ENCODE results near the gene LSM4.

The LSM4 gene

DNA sequence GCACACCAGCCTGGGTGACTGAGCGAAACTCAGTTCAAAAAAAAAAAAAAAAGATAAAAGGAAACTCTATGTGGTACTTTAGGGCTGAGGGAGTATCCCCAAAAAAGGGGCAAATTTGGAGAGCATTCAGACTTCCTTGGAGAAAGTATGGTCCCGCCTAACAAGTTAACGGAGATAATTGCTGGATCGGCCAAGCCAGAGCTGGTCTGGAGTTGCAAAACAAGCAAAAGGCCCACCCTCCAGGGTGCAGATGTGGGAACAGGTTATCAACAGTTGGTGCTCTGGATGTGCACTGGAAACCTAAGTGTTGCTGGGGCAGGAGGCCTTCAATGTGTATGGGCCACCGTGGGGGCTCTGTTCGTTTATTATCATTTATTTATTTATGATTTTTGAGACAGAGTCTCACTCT lies 51.4 kb downstream of the LSM4 start:
- DNase-seq = no peak

DNA sequence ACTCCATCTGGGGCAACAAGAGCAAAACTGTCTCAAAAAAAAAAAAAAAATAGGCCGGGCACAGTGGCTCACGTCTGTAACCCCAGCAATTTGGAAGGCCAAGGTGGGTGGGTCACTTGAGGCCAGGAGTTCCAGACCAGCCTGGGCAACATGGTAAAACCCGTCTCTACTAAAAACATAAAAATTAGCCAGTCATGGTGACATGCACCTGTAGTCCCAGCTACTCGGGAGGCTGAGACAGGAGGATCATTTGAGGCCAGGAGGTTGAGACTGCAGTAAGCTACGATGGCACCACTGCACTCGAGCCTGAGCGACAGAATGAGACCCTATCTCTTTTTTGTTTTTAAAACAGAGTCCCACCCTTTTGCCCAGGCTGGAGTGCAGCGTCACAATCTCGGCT lies 52.5 kb downstream of the LSM4 start:
- DNase-seq = no peak

DNA sequence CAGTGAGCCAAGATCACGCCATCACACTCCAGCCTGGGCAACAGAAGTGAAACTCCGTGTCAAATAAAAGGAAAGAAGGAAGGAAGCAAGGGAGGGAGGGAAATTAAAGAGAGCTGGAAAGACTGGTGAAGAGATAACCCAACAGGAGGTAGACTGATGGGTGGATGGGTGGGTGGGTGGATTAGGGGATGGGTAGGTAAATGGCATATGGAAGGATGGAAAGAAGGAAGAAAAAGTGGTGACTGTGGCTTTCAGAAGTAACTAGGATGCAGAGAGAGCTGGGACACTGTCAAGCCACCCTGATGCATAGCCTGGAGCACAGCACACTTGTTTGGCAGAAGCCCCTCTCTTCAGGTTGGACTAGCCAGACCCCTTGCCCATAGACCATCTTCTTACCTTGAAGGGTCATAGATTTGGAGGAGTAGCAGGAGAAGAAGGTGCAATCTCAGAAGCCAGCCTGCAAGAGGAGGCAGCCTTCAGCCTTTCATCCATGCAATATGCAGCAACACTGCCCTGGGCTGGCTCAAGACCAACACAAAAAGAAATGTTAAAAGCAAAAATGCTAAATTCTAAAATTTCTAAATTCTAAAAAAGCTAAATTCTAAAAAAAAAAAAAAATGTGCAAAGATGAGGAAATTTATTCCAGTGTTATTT lies 53.7 kb downstream of the LSM4 start:
- DNase-seq = no peak

DNA sequence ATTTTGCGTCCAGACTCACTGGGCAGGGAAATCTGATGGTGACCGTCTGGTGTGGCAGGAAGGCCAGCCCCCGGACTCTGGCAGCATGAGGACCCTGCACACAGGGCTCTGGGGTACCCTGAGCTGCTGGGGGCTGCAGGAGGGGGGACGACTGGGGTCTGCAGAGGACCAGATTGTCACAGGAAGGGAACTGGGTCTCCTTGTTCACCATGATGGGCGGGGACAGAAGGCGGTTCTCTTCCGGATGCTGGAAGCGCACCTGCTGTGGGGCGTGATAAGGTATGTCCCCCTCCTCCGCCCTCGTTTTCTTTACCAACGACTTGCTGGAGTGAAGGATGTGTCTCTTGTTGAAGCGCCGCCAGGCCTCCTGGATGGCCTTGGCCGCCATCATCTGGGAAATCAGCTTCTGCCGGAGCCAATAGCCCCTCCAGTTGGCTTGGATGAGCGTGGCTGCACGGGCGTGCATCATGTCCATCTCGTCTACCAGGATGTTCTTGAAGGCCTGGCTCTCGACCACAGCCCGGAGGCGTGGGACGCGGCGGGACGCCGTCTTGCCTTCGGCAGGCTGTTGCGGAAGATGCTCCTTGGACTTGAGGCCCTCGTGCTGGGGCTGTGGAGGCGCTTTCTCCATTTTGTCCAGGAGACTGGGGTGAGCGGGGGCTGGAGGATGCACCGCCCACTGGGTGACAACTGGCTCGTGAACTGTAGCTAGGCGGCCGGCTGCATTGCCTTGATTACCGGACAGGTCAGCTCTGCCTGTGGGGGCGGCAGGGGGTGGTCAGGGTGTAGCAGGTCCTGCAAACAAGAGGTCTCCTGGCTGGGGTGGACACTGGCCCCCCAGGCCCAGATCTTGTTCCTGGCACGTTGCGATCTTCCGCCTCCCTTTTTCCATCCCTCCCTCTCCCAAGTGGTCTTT lies 55.8 kb downstream of the LSM4 start:
- no peak for DNase-seq

DNA sequence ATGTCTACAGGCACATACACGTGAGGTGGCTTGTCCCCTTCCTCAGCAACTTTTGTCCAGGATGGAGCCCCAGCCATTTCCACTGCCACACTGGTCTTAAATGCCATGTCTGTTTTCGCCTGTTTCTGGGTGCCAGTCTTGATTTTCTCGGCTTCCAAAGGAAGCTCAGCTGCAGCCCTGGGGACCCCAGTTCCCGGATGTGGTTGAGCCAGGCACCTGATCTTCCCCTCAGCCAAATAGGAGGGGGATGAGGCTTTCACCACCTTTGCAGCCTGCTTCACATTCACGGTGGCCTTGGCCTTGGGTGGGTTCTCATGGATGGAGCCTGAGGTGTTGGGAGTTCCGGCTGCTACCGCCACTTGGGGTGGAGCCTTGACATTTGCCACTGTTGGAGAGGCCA lies 57.3 kb downstream of the LSM4 start:
- no peak for DNase-seq

DNA sequence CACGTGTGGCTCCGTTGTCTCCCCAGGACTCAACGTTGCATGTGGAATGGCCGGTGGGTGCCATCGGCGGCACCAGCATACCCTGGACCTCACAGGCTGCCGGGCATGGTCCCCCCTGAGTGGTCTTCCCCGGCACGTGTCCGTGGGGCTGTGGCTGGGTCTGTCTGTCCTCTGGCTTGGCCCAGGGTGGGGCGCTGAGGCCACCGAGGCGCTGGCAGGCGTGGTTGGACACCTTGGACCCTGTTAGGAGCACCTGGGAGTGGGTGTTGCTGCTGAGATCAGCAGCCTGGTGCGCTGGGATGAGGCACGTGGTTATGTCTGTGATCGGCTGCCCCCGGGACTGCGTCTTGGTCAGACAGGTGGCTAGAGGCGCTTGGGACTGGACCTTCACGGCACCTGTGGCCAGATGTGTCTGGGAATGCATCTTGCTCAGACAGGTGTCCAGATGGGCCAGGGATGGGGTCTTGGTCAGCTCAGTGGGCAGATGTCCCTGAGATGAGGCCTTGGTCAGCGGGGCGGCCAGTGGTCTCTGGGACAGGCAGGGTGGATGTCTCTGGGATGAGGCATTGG lies 57.8 kb downstream of the LSM4 start:
- DNase-seq = no peak

DNA sequence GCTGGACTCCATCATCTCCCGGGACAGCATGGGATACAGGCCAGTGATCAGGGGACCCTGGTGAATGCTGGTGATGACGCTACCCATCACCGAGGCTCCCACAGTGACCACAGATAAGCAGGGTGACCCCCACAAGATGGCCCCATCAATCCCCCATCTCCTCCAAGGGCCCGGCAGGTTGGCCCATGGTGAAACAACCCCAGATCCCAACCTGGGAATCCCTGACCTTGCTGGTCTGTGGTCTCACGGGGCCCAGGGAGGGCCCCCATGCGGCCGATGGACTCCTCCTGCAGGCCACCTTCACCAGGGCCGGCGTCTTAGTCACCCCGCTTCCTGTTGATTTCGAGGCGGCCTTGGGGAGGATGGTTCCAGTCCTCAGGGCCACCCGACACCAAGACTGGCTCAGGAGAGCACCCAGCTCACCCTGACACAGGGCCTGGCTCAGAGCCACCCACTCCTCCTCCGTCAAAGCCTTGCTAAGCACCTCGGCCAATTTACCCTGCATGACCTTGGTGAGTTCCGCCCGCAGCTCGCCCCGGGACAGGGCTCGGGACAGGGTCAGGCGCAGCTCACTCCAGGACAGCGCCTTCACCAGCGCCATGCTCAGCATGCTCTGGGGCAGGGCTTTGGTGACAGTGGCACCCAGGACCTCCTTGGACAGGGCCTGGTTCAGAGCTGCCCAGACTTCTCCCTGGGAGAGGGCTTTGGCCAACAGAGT lies 58.6 kb downstream of the LSM4 start:
- no peak for DNase-seq

DNA sequence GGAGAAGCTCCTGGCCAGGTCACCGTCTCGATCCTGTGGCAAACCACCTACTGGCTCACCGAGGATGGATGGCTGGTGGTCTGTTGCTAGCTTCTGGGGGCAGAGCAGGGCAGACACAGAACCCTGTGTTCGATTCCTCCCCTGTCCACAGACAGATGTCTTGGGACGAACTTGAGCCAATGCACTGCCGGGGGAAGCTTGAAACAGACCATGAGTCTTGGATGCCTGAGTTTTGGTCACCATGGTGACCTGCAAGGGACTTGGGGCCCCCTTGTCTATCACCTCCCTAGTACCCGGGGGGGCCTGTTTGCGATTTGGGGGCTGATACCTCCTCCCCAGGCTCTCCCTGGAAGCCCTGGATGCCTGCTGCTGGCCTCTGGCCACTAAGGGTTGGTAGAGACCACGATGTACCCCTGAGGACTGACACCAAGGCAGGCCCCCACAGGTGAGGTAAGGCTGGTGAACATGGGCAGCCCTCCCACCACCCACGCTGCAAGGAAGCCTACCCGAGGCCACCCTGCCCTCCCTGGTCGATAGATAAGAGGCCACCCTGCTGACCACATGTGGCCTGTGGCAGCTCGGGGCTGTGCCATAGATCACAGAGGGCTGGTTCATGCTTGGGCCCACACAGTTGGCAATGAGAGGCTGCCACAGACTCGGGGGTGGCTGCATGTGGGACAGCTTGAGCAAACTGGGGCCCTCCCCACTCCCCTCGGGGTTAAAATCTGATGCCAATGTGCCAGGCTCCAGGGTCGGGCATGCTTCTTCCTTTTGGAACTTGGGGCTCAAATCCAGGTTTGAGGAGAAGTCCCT lies 59.3 kb downstream of the LSM4 start:
- DNase-seq = no peak

DNA sequence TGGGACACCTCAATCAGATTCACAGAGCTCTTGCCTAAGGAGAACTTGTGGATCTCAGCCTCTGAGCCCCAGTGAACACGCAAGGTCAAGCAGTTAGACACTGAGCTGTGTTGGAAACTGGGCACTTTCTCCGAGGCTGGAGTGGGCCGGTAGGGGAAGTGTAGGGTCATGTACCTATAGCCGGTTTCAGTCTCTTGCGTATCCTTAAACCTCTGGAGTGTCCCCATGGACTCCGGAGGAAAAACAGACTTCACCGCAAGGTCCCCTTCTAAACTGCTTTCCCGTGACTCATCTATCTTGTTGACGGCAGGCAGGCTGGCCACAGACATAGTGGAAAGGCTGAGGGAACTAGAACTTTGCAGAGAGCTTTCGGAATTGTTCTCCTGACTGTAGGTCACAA lies 60.0 kb downstream of the LSM4 start:
- no peak for DNase-seq

DNA sequence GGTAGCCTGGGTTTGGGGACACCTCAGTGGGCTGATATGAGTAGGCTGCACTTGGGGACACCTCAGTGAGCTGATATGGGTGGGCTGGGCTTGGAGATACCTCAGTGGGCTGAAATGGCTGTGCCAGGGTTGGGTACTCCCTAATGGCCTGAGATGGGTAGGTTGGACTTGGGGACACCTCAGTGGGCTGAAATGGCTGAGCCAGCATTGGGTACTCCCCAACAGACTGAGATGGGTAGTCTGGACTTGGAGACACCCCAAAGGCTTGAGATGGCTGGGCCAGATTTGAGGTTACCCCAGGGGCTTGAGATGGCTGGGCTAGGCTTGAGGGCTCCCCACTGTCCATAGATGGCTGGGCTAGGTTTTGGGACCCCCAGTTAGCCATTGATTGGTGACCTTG lies 60.7 kb downstream of the LSM4 start:
- no peak for DNase-seq

DNA sequence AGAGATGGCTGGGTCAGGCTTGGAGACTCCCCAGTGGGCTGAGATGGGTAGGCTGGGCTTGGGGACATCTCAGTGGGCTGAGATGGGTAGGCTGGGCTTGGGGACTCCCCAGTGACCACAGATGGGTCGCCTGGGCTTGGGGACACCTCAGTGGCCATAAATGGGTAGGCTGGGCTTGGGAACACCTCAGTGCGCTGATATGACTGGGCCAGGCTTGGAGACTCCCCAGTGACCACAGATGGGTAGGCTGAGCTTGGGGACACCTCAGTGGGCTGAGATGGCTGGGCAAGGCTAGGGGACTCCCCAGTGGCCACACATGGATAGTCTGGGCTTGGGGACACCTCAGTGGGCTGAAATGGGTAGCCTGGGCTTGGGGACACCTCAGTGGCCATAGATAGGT lies 61.4 kb downstream of the LSM4 start:
- no peak for DNase-seq

DNA sequence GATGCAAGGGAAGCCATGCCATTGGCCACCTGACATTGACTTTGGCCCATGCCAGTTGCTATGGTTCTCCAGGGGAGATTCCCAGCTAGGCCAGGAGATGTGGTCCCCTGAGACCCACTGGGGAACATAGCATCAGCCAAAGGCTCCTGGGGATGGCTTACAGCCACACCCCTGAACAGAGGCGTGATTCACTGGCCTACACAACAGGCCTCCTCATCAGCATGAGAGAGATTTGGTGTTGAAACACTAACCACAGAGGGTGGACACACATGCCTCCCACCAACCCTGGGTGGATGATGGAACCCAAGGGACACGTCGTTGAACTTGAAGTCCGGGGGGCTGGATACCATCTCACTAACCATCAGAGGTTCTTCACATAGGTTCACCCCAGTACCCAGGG lies 63.0 kb downstream of the LSM4 start:
- no peak for DNase-seq

DNA sequence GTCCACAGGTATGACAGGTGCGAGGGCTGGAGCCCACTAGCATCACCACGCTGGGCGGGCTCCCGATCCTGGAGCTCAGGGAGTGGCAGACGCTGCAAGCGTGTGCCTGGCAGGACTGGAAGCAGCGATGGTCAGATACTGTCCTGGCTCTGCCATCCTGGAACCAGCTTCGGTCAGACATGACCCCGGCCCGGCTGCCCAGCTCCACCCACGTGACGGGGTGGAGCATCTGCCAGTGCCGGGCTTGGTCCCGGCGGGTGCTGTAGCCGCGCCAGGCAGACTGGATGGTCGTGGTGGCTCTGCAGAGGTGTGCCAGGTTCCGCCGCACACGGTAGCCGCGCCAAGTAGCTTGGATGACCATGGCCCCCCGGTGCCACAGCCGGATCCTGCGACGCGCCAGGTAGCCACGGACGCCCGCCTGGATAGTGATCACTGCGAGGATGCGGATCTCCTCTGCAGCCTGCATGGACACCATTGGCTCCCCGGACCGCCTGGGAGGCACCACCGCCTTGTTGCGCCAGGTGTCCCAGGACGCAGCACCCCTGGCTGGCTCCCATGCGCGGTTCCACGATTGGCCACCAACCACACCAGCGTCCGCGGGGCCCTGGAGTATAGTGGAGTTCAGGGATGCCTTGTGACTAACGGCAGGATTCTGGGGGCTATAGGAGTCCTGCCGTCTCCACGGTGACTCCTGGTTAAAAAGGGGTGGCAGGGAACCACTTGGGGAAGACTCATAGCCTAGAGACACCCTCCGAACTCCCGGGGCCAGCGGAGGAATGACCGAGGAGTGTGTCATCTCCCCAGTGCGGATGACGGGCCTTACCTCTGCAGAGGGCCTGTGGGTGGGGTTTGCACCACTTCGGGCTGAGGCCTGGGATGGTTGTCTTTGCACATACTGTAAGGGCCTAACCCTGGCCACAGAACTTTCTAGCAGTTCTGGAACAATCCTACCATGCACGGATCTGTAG lies 65.1 kb downstream of the LSM4 start:
- DNase-seq = no peak
